Amygdala (tissue), 56 donors: ENCODE measurements around the gene FAM81A.

Source experiments
- DNase-seq, 56 donors: peaks; one replicate each; lab custom pipeline; 2025; lab: John Stamatoyannopoulos, UW

FAM81A gene

DNA sequence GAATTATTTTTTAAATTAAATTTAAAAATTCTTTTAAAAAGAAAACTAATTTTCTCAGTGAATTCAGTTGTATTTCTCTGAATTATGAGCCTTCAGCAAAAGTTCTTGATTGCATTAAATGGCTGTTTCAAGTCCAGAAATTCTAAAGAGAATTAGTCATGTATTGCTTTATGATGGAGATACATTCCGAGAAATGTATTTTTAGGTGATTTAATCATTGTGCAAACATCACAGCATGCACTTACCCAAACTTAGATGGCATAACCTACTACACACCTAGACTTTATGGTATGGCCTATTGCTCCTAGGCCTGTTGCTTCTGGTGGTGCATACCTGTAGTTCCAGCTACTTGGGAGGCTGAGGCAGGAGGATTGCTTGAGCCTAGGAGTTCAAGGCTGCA, 129.3 kb downstream of the FAM81A start:
- no peak for DNase-seq

DNA sequence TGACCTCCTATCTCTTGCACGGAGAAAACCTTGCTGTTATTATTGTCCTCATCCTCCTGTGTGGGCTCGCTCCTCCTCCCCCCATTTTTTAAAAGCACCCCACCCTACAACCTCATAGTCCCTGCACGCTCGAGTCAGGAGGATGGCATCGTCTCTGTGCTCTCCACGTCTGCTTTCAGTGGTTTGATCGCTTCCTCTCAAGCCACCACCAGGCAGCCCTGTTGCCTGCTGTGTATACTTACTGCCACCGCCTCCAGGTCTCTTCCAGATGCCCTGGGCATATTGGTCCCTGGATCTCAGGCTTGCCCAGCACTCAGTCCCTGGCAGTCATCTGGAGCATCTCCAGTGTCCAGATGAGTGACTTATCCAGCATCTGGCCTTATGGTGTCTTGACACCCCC, 131.5 kb downstream of the FAM81A start:
- DNase-seq: no peak

DNA sequence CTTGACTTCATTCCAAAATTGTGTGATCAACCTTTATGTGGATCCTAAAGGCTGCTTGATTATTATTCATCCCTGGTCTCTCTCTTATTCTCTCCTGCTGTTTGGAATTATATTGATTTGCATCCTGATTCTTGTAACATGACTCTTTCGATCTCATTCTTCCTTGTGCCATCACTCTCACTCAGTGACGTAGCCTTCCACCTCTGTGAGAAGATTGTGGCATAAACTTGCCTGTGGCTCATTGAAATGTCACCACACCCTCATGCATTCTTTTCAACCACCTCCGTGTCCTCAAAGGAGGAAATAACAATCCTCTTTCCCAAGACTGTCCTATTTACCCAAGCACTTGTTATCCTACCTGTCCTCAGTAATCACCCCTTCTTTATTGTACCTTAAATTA, 132.3 kb downstream of the FAM81A start:
- no peak for DNase-seq

DNA sequence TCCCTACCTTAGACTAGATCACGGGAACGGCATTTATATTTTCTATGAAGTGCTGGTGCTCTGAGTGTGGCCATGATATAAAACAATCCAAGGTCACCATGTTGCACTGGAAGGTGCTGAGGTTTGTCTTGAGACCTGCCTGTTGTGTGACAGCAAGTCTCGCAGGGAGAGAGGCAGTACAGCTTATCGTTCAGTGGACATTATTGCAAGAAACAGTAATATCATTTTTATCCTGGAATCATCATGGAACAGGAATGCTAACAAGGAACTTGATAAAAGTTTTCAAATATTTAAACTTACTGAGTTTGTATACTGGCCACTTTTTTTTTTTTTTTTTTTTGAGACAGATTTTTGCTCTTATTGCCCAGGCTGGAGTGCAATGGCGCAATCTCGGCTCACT, 133.6 kb downstream of the FAM81A start:
- DNase-seq: no peak
